HepG2 (cell line): ENCODE data around the gene SLC23A2. TPM values are rescaled to one million over a fixed set of nuclear protein-coding genes. Genes with fewer than 3 reads are reported as not detected.

ENCODE experiments used
- DMAP1 ChIP-seq: IDR thresholded peaks from 2 replicates; pipeline ENCODE4 v1.6.1; 2016
- EED ChIP-seq: sonication (generic); formaldehyde crosslinking; IDR thresholded peaks from 2 replicates; pipeline ENCODE4 v1.5.0; 2020; ENCODE audit warnings: mild to moderate bottlenecking, missing genetic modification reagents
- ELF1 ChIP-seq: sonication (generic); formaldehyde crosslinking; IDR thresholded peaks from 2 replicates; pipeline ENCODE4 v1.4.0; 2020; ENCODE audit warnings: missing genetic modification reagents
- FOSL1 ChIP-seq: sonication (generic); formaldehyde crosslinking; IDR thresholded peaks from 2 replicates; pipeline ENCODE4 v1.9.0; 2021; ENCODE audit warnings: missing genetic modification reagents, borderline replicate concordance
- GFI1 ChIP-seq: sonication (generic); formaldehyde crosslinking; IDR thresholded peaks from 2 replicates; pipeline ENCODE4 v1.5.0; 2020; ENCODE audit warnings: missing genetic modification reagents, mild to moderate bottlenecking, borderline replicate concordance
- KDM2A ChIP-seq: sonication (generic); formaldehyde crosslinking; IDR thresholded peaks from 2 replicates; pipeline ENCODE4 v1.4.0; 2020; ENCODE audit warnings: low read depth, missing genetic modification reagents, borderline replicate concordance
- PATZ1 ChIP-seq: sonication (generic); formaldehyde crosslinking; IDR thresholded peaks from 2 replicates; pipeline ENCODE4 v1.4.0; 2020; ENCODE audit warnings: missing genetic modification reagents
- PLRG1 ChIP-seq: fragments of 450-650 bp; conservative IDR thresholded peaks from 2 replicates; pipeline ENCODE4 v1.6.1; 2016
- POLR2G ChIP-seq: fragments of 200-400 bp; formaldehyde crosslinking; IDR thresholded peaks from 2 replicates; pipeline ENCODE4 v1.6.1; 2018; ENCODE audit warnings: mild to moderate bottlenecking, low read depth, low read length, moderate library complexity
- SKIL ChIP-seq: sonication (generic); formaldehyde crosslinking; IDR thresholded peaks from 2 replicates; pipeline ENCODE4 v1.8.0; 2022; ENCODE audit warnings: missing genetic modification reagents, mild to moderate bottlenecking, moderate library complexity, borderline replicate concordance
- SRY ChIP-seq: sonication (generic); formaldehyde crosslinking; IDR thresholded peaks from 2 replicates; pipeline ENCODE4 v1.8.0; 2022; ENCODE audit warnings: mild to moderate bottlenecking, missing genetic modification reagents
- TP53 ChIP-seq: sonication (generic); formaldehyde crosslinking; conservative IDR thresholded peaks from 2 replicates; pipeline ENCODE4 v1.4.0; 2020; ENCODE audit warnings: missing genetic modification reagents
- TRAFD1 ChIP-seq: sonication (generic); formaldehyde crosslinking; IDR thresholded peaks from 2 replicates; pipeline ENCODE4 v1.5.1; 2020; ENCODE audit warnings: missing genetic modification reagents, mild to moderate bottlenecking, borderline replicate concordance
- U2AF2 ChIP-seq: fragments of 200-400 bp; formaldehyde crosslinking; IDR thresholded peaks from 2 replicates; pipeline ENCODE4 v1.6.1; 2017; ENCODE audit warnings: low read depth, mild to moderate bottlenecking, low read length
- ZNF282 ChIP-seq: fragments of 450-650 bp; IDR thresholded peaks from 2 replicates; pipeline ENCODE4 v1.6.1; 2018; ENCODE audit not compliant: partially characterized antibody
- ZNF468 ChIP-seq: sonication (generic); formaldehyde crosslinking; IDR thresholded peaks from 2 replicates; pipeline ENCODE4 v1.8.0; 2022; ENCODE audit warnings: mild to moderate bottlenecking, moderate library complexity, missing genetic modification reagents
- ZNF720 ChIP-seq: sonication (generic); formaldehyde crosslinking; IDR thresholded peaks from 2 replicates; pipeline ENCODE4 v1.4.0; 2020; ENCODE audit warnings: missing genetic modification reagents
- ZNF816 ChIP-seq: sonication (generic); formaldehyde crosslinking; IDR thresholded peaks from 2 replicates; pipeline ENCODE4 v1.8.0; 2022; ENCODE audit warnings: missing genetic modification reagents, mild to moderate bottlenecking, borderline replicate concordance
- polyA plus RNA-seq, 8 experiments: library from polyadenylated mRNA; depleted of rRNA in 3 of 8; stranded (reverse) in 7 of 8; unstranded in 1 of 8; fragments of >200 nt; fragmentation: Illumina TruSeq in 4 of 8; extraction: Trizol in 4 of 8; gene quantifications; 2 replicates each; pipeline versions ENCODE4 v1.2.1 to v1.2.3, GENCODE V29; 2011 to 2016; ENCODE audit warnings: low read depth in 4 of 8, missing spikeins in 1 of 8, mixed read lengths in 1 of 8; ENCODE audit not compliant: insufficient read depth in 1 of 8
- total RNA-seq, 5 experiments: library from RNA; depleted of rRNA; stranded (reverse); fragments of >200 nt; fragmentation: Illumina TruSeq; extraction: Trizol; gene quantifications; 2 replicates each; pipeline ENCODE4 v1.2.3, GENCODE V29; 2016; ENCODE audit warnings: low read depth in 1 of 5
- TF ChIP-seq, protein P1 (sequence below), 2 experiments: sonication (generic) in 1 of 2; formaldehyde crosslinking in 1 of 2; IDR thresholded peaks; 2 replicates each; pipeline versions ENCODE4 v1.4.0 to v1.6.1; 2018 to 2020; ENCODE audit warnings: missing genetic modification reagents in 2 of 2, borderline replicate concordance in 1 of 2, low read depth in 1 of 2, mild to moderate bottlenecking in 1 of 2, missing biosample characterization in 1 of 2
- TF ChIP-seq, protein P2 (sequence below): sonication (generic); formaldehyde crosslinking; IDR thresholded peaks from 2 replicates; pipeline ENCODE4 v1.5.0; 2020; ENCODE audit warnings: missing genetic modification reagents

SLC23A2 gene
- total and polyA plus RNA-seq, 2 of the 13 experiments (the other 11 are each of a cell fraction or from before 2014, with no cell fraction given), result 42.2 to 51.2 TPM

DNA sequence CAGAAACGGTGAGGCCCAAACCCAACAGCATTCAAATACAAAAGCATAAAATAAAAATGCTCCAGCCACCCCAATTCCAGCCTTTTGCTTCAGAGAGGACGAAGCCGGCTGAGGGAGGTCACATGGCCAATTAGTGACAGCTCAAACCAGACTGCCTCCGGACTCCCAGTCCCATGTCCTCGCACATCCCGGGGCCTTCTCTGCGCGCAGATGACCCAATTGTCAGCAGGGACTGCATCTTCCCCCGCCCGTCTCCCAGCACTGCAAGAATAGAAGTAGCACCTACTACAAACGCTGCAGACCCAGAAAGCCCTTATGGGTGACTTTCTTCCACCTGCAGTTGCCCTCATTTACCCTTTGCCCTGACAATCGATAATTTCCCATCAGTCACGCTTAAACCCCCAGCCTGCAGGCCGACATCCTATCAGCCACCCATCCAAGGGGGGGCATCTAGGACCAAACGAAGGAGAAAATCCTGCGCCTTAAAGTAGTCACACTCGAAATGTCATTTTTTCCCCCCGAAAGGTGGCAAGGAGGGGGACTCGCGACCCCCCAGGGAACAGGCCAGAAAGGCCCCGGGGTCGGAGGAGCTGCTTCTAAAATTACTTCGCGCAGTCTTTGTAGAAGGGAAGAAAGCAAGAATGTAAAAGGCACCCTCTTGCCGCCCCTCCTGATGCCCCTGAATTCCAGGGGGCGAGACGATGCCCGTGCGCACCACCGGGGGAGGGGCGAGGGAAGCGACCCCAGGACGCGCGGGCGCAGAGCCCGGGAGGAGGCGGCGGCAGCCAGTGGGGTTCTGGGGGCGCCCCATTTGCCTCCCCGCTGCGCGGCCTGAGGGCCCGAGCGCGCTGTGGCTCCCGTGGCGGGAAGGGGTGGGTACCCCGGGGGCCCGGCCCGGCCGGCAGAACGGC, 792 bp downstream of the SLC23A2 start (continued):
- TF ChIP-seq PLRG1, result no peak
- no peak; the same call in 1 of the 2 replicates for TF ChIP-seq ELF1 (CRISPR knock-in tag)
- TF ChIP-seq KDM2A (CRISPR knock-in tag), result peak; percentile 58; the same call in 1 of the 2 replicates
- TF ChIP-seq FOSL1 (CRISPR knock-in tag), result peak; percentile 11; the same call in 1 of the 2 replicates
- TF ChIP-seq GFI1 (CRISPR knock-in tag), result no peak
- no peak for TF ChIP-seq ZNF468 (CRISPR knock-in tag)
- TF ChIP-seq TP53 (CRISPR knock-in tag), result no peak
- TF ChIP-seq ZNF816, result no peak
- TF ChIP-seq ZNF282, result no peak
- TF ChIP-seq, protein P1, sequence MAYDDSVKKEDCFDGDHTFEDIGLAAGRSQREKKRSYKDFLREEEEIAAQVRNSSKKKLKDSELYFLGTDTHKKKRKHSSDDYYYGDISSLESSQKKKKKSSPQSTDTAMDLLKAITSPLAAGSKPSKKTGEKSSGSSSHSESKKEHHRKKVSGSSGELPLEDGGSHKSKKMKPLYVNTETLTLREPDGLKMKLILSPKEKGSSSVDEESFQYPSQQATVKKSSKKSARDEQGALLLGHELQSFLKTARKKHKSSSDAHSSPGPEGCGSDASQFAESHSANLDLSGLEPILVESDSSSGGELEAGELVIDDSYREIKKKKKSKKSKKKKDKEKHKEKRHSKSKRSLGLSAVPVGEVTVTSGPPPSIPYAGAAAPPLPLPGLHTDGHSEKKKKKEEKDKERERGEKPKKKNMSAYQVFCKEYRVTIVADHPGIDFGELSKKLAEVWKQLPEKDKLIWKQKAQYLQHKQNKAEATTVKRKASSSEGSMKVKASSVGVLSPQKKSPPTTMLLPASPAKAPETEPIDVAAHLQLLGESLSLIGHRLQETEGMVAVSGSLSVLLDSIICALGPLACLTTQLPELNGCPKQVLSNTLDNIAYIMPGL (CRISPR knock-in tag; IDR thresholded peaks at IDR 0.05; ENCODE audit: borderline replicate concordance in 1 of 2, low read depth in 1 of 2), result peak; percentile 48 to 65; a peak in 2 of 4 replicates
- TF ChIP-seq PATZ1, result peak; percentile 88
- TF ChIP-seq, protein P2, sequence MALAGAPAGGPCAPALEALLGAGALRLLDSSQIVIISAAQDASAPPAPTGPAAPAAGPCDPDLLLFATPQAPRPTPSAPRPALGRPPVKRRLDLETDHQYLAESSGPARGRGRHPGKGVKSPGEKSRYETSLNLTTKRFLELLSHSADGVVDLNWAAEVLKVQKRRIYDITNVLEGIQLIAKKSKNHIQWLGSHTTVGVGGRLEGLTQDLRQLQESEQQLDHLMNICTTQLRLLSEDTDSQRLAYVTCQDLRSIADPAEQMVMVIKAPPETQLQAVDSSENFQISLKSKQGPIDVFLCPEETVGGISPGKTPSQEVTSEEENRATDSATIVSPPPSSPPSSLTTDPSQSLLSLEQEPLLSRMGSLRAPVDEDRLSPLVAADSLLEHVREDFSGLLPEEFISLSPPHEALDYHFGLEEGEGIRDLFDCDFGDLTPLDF, result peak; percentile 35; the same call in 1 of the 2 replicates
- TF ChIP-seq POLR2G, result 0 out of 2 replicates have a peak, but pooled peaks have one; percentile 14
- TF ChIP-seq EED (CRISPR knock-in tag), result peak; percentile 69
- TF ChIP-seq TRAFD1, result no peak
- TF ChIP-seq U2AF2, result no peak
- TF ChIP-seq SKIL (CRISPR knock-in tag), result no peak
- TF ChIP-seq ZNF720, result no peak
- no peak; the same call in 1 of the 2 replicates for TF ChIP-seq SRY (CRISPR knock-in tag)
- TF ChIP-seq DMAP1 (CRISPR knock-in tag), result no peak
